H1 (cell line): Measurements from ENCODE around the gene ADNP2. TPM values are rescaled to one million over a fixed set of nuclear protein-coding genes. Genes with fewer than 3 reads are reported as not detected.

Experiments
- CTCF ChIA-PET: fragments of 300-600 bp; sonication (Branson Sonifier 250); formaldehyde crosslinking; loops from one replicate; lab custom pipeline; 2021; ENCODE audit not compliant: partially characterized antibody; lab: Charles Lee
- POLR2A ChIA-PET: fragments of 300-600 bp; sonication (Branson Sonifier 250); formaldehyde crosslinking; loops from one replicate; lab custom pipeline; 2021; ENCODE audit warnings: inconsistent platforms; ENCODE audit not compliant: partially characterized antibody; lab: Charles Lee
- DNase-seq, 2 experiments: peaks; one replicate each; pipeline versions ENCODE4 v3.0.0 to v3.0.0-alpha.2; 2010 to 2022; ENCODE audit warnings: low spot score in 2 of 2, low read depth in 1 of 2, mixed read lengths in 1 of 2
- FAIRE-seq: peaks from 2 replicates; lab custom pipeline; 2011; peaks lifted over from hg19 to GRCh38; lab: Jason Lieb, UNC
- H2AFZ ChIP-seq: 2 replicates; pipeline ENCODE4 v1.8.1; 2012; ENCODE audit warnings: low read length, inconsistent platforms
- H2AK5ac ChIP-seq: 2 replicates; pipeline ENCODE4 v1.6.1; 2013; ENCODE audit warnings: low read depth, low read length
- H2BK120ac ChIP-seq: replicated peaks from 2 replicates; pipeline ENCODE3; 2013; ENCODE audit warnings: low read depth, low read length, inconsistent platforms
- H2BK12ac ChIP-seq: 2 replicates; pipeline ENCODE4 v1.6.1; 2013; ENCODE audit warnings: low read depth, low read length
- H2BK15ac ChIP-seq: 2 replicates; pipeline ENCODE4 v1.6.1; 2013; ENCODE audit warnings: low read length
- H2BK20ac ChIP-seq: 2 replicates; pipeline ENCODE4 v1.6.1; 2013; ENCODE audit warnings: low read length
- H2BK5ac ChIP-seq: 2 replicates; pipeline ENCODE4 v1.6.1; 2013; ENCODE audit warnings: low read depth, low read length
- H3K14ac ChIP-seq: 2 replicates; pipeline ENCODE4 v1.6.1; 2013; ENCODE audit warnings: inconsistent platforms; ENCODE audit not compliant: insufficient read length
- H3K18ac ChIP-seq: 2 replicates; pipeline ENCODE4 v1.6.1; 2013; ENCODE audit warnings: low read length; ENCODE audit errors: extremely low read depth
- H3K23ac ChIP-seq: 2 replicates; pipeline ENCODE4 v1.6.1; 2013; ENCODE audit warnings: inconsistent platforms; ENCODE audit not compliant: insufficient read length
- H3K23me2 ChIP-seq: 2 replicates; pipeline ENCODE4 v1.6.1; 2013; ENCODE audit warnings: low read depth, low read length
- H3K27ac ChIP-seq: 2 replicates; pipeline ENCODE4 v1.6.1; 2011; ENCODE audit warnings: low read depth, low read length, inconsistent platforms
- H3K27me3 ChIP-seq, 4 experiments: replicated peaks in 1 of 4; 1 replicate in 1 of 4; 2 replicates in 3 of 4; pipeline versions ENCODE4 v1.6.1 to v1.8.1; 2011 to 2013; ENCODE audit warnings: low read length in 3 of 4, mild to moderate bottlenecking in 3 of 4, inconsistent platforms in 2 of 4, mixed read lengths in 2 of 4, moderate library complexity in 1 of 4; ENCODE audit not compliant: control insufficient read depth in 3 of 4, insufficient read depth in 3 of 4; ENCODE audit errors: extremely low read depth in 1 of 4
- H3K36me3 ChIP-seq, 4 experiments: 2 replicates each; pipeline versions ENCODE4 v1.6.1 to v1.8.1; 2011 to 2013; ENCODE audit warnings: mild to moderate bottlenecking in 4 of 4, low read length in 3 of 4, moderate library complexity in 2 of 4, control low read depth in 1 of 4, inconsistent platforms in 1 of 4; ENCODE audit not compliant: insufficient read depth in 4 of 4, control insufficient read depth in 2 of 4
- H3K4ac ChIP-seq: replicated peaks from 2 replicates; pipeline ENCODE3; 2013; ENCODE audit warnings: low read length, low read depth, mixed read lengths, inconsistent platforms; ENCODE audit not compliant: insufficient read length
- H3K4me1 ChIP-seq, 4 experiments: replicated peaks in 1 of 4; 1 replicate in 1 of 4; 2 replicates in 3 of 4; pipeline versions ENCODE4 v1.6.1 to v1.8.1; 2011 to 2013; ENCODE audit warnings: low read length in 3 of 4, inconsistent platforms in 2 of 4, mixed read lengths in 1 of 4; ENCODE audit not compliant: insufficient read depth in 4 of 4, control insufficient read depth in 3 of 4
- H3K4me2 ChIP-seq, 2 experiments: 2 replicates each; pipeline versions ENCODE4 v1.6.1 to v1.8.1; 2011 to 2013; ENCODE audit warnings: low read depth in 2 of 2, low read length in 2 of 2, control low read depth in 1 of 2, inconsistent platforms in 1 of 2, mild to moderate bottlenecking in 1 of 2; ENCODE audit not compliant: insufficient read depth in 1 of 2
- H3K4me3 ChIP-seq, 4 experiments: fragments of 200-600, 300-600 bp in 1 of 4; sonication (generic), shearing (Covaris generic), sonication (Bioruptor Twin) in 1 of 4; 2 replicates each; pipeline versions ENCODE4 v1.5.1 to v1.8.1; 2011 to 2016; ENCODE audit warnings: low read length in 4 of 4, low read depth in 3 of 4, control low read depth in 2 of 4, inconsistent platforms in 2 of 4, mild to moderate bottlenecking in 2 of 4, mixed read lengths in 1 of 4, moderate library complexity in 1 of 4; ENCODE audit not compliant: insufficient read depth in 2 of 4; ENCODE audit errors: extremely low read depth in 1 of 4
- H3K56ac ChIP-seq: replicated peaks from 2 replicates; pipeline ENCODE3; 2013; ENCODE audit warnings: low read depth, mild to moderate bottlenecking, mixed read lengths, low read length, inconsistent platforms; ENCODE audit not compliant: insufficient read length
- H3K79me1 ChIP-seq: 2 replicates; pipeline ENCODE4 v1.6.1; 2013; ENCODE audit warnings: low read depth, low read length, control low read depth
- H3K79me2 ChIP-seq, 2 experiments: 2 replicates each; pipeline versions ENCODE4 v1.6.1 to v1.8.1; 2012 to 2013; ENCODE audit warnings: low read length in 2 of 2, mild to moderate bottlenecking in 2 of 2, inconsistent platforms in 1 of 2; ENCODE audit not compliant: insufficient read depth in 2 of 2, control insufficient read depth in 1 of 2
- H3K9ac ChIP-seq, 4 experiments: replicated peaks in 1 of 4; 1 replicate in 1 of 4; 2 replicates in 3 of 4; pipeline versions ENCODE4 v1.6.1 to v1.8.1; 2011 to 2013; ENCODE audit warnings: low read depth in 3 of 4, low read length in 3 of 4, control low read depth in 2 of 4, mild to moderate bottlenecking in 2 of 4, moderate library complexity in 2 of 4, inconsistent platforms in 1 of 4; ENCODE audit errors: extremely low read depth in 1 of 4
- H3K9me3 ChIP-seq, 2 experiments: 2 replicates each; pipeline versions ENCODE4 v1.6.1 to v1.8.1; 2012 to 2013; ENCODE audit warnings: mild to moderate bottlenecking in 2 of 2, moderate library complexity in 2 of 2, control low read depth in 1 of 2, inconsistent platforms in 1 of 2, low read depth in 1 of 2, low read length in 1 of 2, mixed read lengths in 1 of 2; ENCODE audit not compliant: insufficient read depth in 2 of 2
- H4K20me1 ChIP-seq, 2 experiments: replicated peaks in 1 of 2; 2 replicates each; pipeline versions ENCODE3 to v1.8.1; 2011 to 2013; ENCODE audit warnings: inconsistent platforms in 2 of 2, low read length in 2 of 2, mild to moderate bottlenecking in 1 of 2; ENCODE audit not compliant: insufficient read depth in 2 of 2, control insufficient read depth in 1 of 2
- H4K5ac ChIP-seq: 2 replicates; pipeline ENCODE4 v1.6.1; 2013; ENCODE audit warnings: low read length, low read depth, mixed read lengths, inconsistent platforms; ENCODE audit not compliant: insufficient read length
- H4K8ac ChIP-seq: 2 replicates; pipeline ENCODE4 v1.8.0; 2013; ENCODE audit warnings: mild to moderate bottlenecking, moderate library complexity, low read length, inconsistent platforms; ENCODE audit not compliant: insufficient read depth; ENCODE audit errors: extremely low read depth
- H4K91ac ChIP-seq: replicated peaks from 2 replicates; pipeline ENCODE3; 2013; ENCODE audit warnings: low read length, mixed read lengths, inconsistent platforms; ENCODE audit not compliant: insufficient read length
- CBX8 ChIP-seq: fragments of 300-800, 300-1000 bp; sonication (generic); IDR thresholded peaks from 2 replicates; pipeline ENCODE4 v1.7.1; 2016; ENCODE audit warnings: low read depth, low read length, borderline replicate concordance
- CHD1 ChIP-seq: IDR thresholded peaks from 2 replicates; pipeline ENCODE4 v1.6.1; 2012; ENCODE audit warnings: low read depth, low read length, improper control_type of control experiment
- EZH2 ChIP-seq: fragments of 200-600 bp; sonication (generic); IDR thresholded peaks from 2 replicates; pipeline ENCODE4 v1.7.1; 2012; ENCODE audit warnings: low read depth, mild to moderate bottlenecking, moderate library complexity, low read length, inconsistent platforms; ENCODE audit not compliant: severe bottlenecking
- FOSL1 ChIP-seq: IDR thresholded peaks from 2 replicates; pipeline ENCODE4 v1.6.1; 2011; ENCODE audit warnings: mild to moderate bottlenecking, low read depth, low read length, moderate library complexity; ENCODE audit not compliant: insufficient read depth
- GTF2F1 ChIP-seq: IDR thresholded peaks from 2 replicates; pipeline ENCODE4 v1.6.1; 2012; ENCODE audit warnings: low read depth, low read length, improper control_type of control experiment, borderline replicate concordance
- HDAC6 ChIP-seq: IDR thresholded peaks from one replicate; pipeline ENCODE4 v1.7.1; 2012; ENCODE audit warnings: low read depth, mild to moderate bottlenecking, inconsistent platforms, low read length, moderate library complexity
- KDM1A ChIP-seq: fragments of 200-600, 300-600 bp; sonication (generic); IDR thresholded peaks from 2 replicates; pipeline ENCODE4 v1.7.1; 2016; ENCODE audit warnings: mild to moderate bottlenecking, low read length, borderline replicate concordance
- POLR2A ChIP-seq, 2 experiments: IDR thresholded peaks; 1 replicate in 1 of 2; 2 replicates in 1 of 2; pipeline ENCODE4 v1.6.1; 2011; ENCODE audit warnings: low read depth in 2 of 2, low read length in 2 of 2, mild to moderate bottlenecking in 2 of 2; ENCODE audit errors: control extremely low read depth in 1 of 2
- POLR2AphosphoS5 ChIP-seq: IDR thresholded peaks from 2 replicates; pipeline ENCODE4 v1.6.1; 2011; ENCODE audit warnings: low read depth, low read length
- RXRA ChIP-seq: IDR thresholded peaks from 2 replicates; pipeline ENCODE4 v1.6.1; 2011; ENCODE audit warnings: low read depth, mild to moderate bottlenecking, low read length, moderate library complexity; ENCODE audit not compliant: insufficient read depth
- SP2 ChIP-seq: IDR thresholded peaks from 2 replicates; pipeline ENCODE4 v1.6.1; 2012; ENCODE audit warnings: mild to moderate bottlenecking, low read length, inconsistent platforms
- ZNF274 ChIP-seq: IDR thresholded peaks from 2 replicates; pipeline ENCODE4 v1.7.0; 2012; ENCODE audit warnings: low read length, borderline replicate concordance; ENCODE audit errors: extremely low read depth
- WGBS, 2 experiments: shearing (Covaris generic) in 1 of 2; methylation state at CpG; one replicate each; pipeline versions ENCODE4 v1.1.6 to v1.1.7; 2013 to 2015; ENCODE audit warnings: low lambda C conversion rate in 2 of 2, mixed read lengths in 2 of 2, inconsistent platforms in 1 of 2, low coverage in 1 of 2, missing lambda C conversion rate in 1 of 2; ENCODE audit not compliant: insufficient replicate concordance in 2 of 2, insufficient coverage in 1 of 2, insufficient read length in 1 of 2; ENCODE audit errors: extremely low coverage in 1 of 2, missing lambda C conversion rate in 1 of 2; 5-methylcytosine and 5-hydroxymethylcytosine counted together
- polyA plus RNA-seq, 7 experiments: library from polyadenylated mRNA; depleted of rRNA in 3 of 7; stranded (reverse) in 5 of 7; unstranded in 2 of 7; fragments of >200 nt in 5 of 7; fragments of 200-250 nt in 2 of 7; gene quantifications; 1 replicate in 5 of 7; 2 replicates in 1 of 7; 4 replicates in 1 of 7; pipeline versions ENCODE4 v1.2.1 to v1.2.3, GENCODE V29; 2011 to 2013; ENCODE audit warnings: missing spikeins in 2 of 7, mixed read lengths in 2 of 7
- total RNA-seq: library from RNA; stranded (reverse); fragmentation: NEBNext Ultra II Directional; extraction: Animal tissue kit (Norgen Biotek cat#: 25700); gene quantifications from 2 replicates; pipeline ENCODE4 v1.2.1, GENCODE V29; 2021

The ADNP2 gene
- total and polyA plus RNA-seq, 2 of the 8 experiments (the other 6 are each of a cell fraction or from before 2014, with no cell fraction given) = 25.1 to 61.6 TPM

DNA sequence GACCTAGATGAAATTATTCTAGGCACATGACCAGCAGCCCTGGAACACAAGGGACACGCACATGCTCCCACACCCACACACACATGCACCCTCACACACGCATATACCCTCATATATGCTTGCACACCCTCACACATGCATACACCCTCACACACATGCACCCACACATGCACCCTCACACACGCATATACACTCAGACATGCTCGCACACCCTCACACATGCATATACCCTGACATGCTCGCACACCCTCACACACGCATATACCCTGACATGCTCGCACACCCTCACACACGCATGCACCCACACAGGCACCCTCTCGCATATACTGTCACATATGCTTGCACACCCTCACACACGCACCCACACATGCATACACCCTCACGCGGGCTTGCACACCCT, 76.5 kb downstream of the ADNP2 start:
- Histone ChIP-seq H3K4me1 (peaks cover 0 to 10% (median 3%) of the 10 kb centered on the region in 4 experiments; a peak in 5 of 7 replicates), H4K20me1 (peaks cover 0 to 13% of the 10 kb centered on the region in 2 experiments), H2BK15ac (no peak overlapping the region), H4K91ac (no peak overlapping the region), H4K5ac (no peak overlapping the region), H3K14ac (no peak overlapping the region), H3K4me3 (no peak overlapping the region), H3K27me3 (no peaks in the 10 kb centered on the region), H2BK120ac (no peak overlapping the region), H3K23me2 (no peaks in the 10 kb centered on the region), H2BK12ac (no peak overlapping the region), H3K56ac (no peak overlapping the region), H3K79me1 (peaks cover 5% of the 10 kb centered on the region), H3K9ac (no peak overlapping the region), H2BK20ac (no peak overlapping the region), H3K36me3 (no peaks in the 10 kb centered on the region), H2AK5ac (no peak overlapping the region; the same call in 1 of the 2 replicates), H3K9me3 (peaks cover 0 to 2% of the 10 kb centered on the region in 2 experiments; a peak in 2 of 4 replicates), H2BK5ac (no peak overlapping the region), H3K23ac (no peak overlapping the region), H3K4ac (no peak overlapping the region), H3K18ac (no peak overlapping the region), H2AFZ (no peak overlapping the region), H3K4me2 (no peak overlapping the region), H3K27ac (no peak overlapping the region), H3K79me2 (no peaks in the 10 kb centered on the region), H4K8ac (no peak overlapping the region)
- no peak for DNase-seq
- ChIA-PET CTCF (no interaction called here), POLR2A (no interaction called here)
- WGBS, 2 experiments = 91% methylated on average over 12 of the region's 12 CpGs; no CpG with 5 or more reads in 1 of the 2 experiments
- TF ChIP-seq FOSL1 (no peak), CBX8 (no peak), HDAC6 (no peak), EZH2 (no peak), SP2 (no peak), CHD1 (no peak), POLR2AphosphoS5 (no peak), ZNF274 (no peak), KDM1A (no peak), GTF2F1 (no peak), RXRA (no peak), POLR2A (IDR thresholded peaks at IDR 0.05; ENCODE audit: control extremely low read depth in 1 of 2, low read depth in 2 of 2, low read length in 2 of 2) (no peak)
- FAIRE-seq = no peak
